K562 (cell line): ENCODE data around the gene MYLK3. TPM values are rescaled to one million over a fixed set of nuclear protein-coding genes. Genes with fewer than 3 reads are reported as not detected.
A peak's percentile ranks its signal among the peaks of the same experiment; 100 is the strongest.

Experiments used
- ATAC-seq: fragments of 200-7000 bp; cut with Tn5 transposase; 3 replicates; pipeline ENCODE4 v1.9.1; 2020; ENCODE audit warnings: moderate library complexity
- BruUV-seq: library from RNA; stranded (reverse); fragments of 400-500 nt; replicated peaks from 2 replicates; lab custom pipeline; 2021; lab: Mats Ljungman, UMichigan
- CTCF ChIA-PET: fragments of 300-600 bp; formaldehyde crosslinking; extraction: SDS; loops from one replicate; lab custom pipeline; 2021; ENCODE audit warnings: low intra/inter-chr PET ratio; lab: Yijun Ruan, JAX
- POLR2A ChIA-PET: fragments of 300-600, 350-650 bp; sonication (Branson Sonifier 250); formaldehyde crosslinking; extraction: SDS; loops from one replicate; lab custom pipeline; 2021; ENCODE audit warnings: antibody characterized with exemption, inconsistent platforms; lab: Yijun Ruan, JAX
- DNase-seq, 4 experiments: peaks; one replicate each; pipeline versions ENCODE4 v3.0.0 to v3.0.0-alpha.2; 2011 to 2018; ENCODE audit warnings: low spot score in 3 of 4, mixed read lengths in 3 of 4; ENCODE audit errors: extremely low read depth in 1 of 4
- FAIRE-seq: peaks from 2 replicates; lab custom pipeline; 2011; peaks lifted over from hg19 to GRCh38; lab: Jason Lieb, UNC
- H2AFZ ChIP-seq: 2 replicates; pipeline ENCODE4 v1.6.0; 2011; ENCODE audit warnings: low read depth, low read length, control low read depth, inconsistent platforms
- H3K27ac ChIP-seq: fragments of 200-600 bp; 3 replicates; pipeline ENCODE4 v1.8.0; 2011; ENCODE audit warnings: low read depth, mild to moderate bottlenecking, control low read depth, inconsistent platforms, low read length, moderate library complexity, mixed read lengths; ENCODE audit errors: extremely low read depth
- H3K27me3 ChIP-seq, 2 experiments: fragments of 300-600 bp in 1 of 2; 2 replicates in 1 of 2; 3 replicates in 1 of 2; pipeline versions ENCODE4 v1.6.0 to v1.8.0; 2011; ENCODE audit warnings: inconsistent platforms in 2 of 2, low read length in 2 of 2, mild to moderate bottlenecking in 1 of 2, mixed read lengths in 1 of 2, moderate library complexity in 1 of 2; ENCODE audit not compliant: control insufficient read depth in 2 of 2, insufficient read depth in 2 of 2
- H3K36me3 ChIP-seq: fragments of 300-600 bp; 3 replicates; pipeline ENCODE4 v1.8.0; 2011; ENCODE audit warnings: mild to moderate bottlenecking, low read length, inconsistent platforms; ENCODE audit not compliant: control insufficient read depth, insufficient read depth
- H3K4me1 ChIP-seq, 2 experiments: fragments of 200-600 bp in 1 of 2; replicated peaks in 1 of 2; 2 replicates in 1 of 2; 3 replicates in 1 of 2; pipeline versions ENCODE4 v1.5.1 to v1.8.0; 2011; ENCODE audit warnings: inconsistent platforms in 2 of 2, low read length in 2 of 2, mild to moderate bottlenecking in 1 of 2, mixed read lengths in 1 of 2, moderate library complexity in 1 of 2; ENCODE audit not compliant: control insufficient read depth in 2 of 2, insufficient read depth in 2 of 2
- H3K4me2 ChIP-seq: 2 replicates; pipeline ENCODE4 v1.6.1; 2011; ENCODE audit warnings: low read length, control low read depth, inconsistent platforms, mixed read lengths; ENCODE audit not compliant: insufficient read depth
- H3K4me3 ChIP-seq: fragments of 200-600 bp; sonication (generic), shearing (Covaris generic); 2 replicates; pipeline ENCODE4 v1.5.1; 2016; ENCODE audit warnings: control low read depth, inconsistent platforms
- H3K79me2 ChIP-seq: fragments of 200-600 bp; 3 replicates; pipeline ENCODE4 v1.8.0; 2011; ENCODE audit warnings: low read length, inconsistent platforms; ENCODE audit not compliant: control insufficient read depth, insufficient read depth
- H3K9ac ChIP-seq, 2 experiments: 2 replicates each; pipeline versions ENCODE4 v1.6.0 to v1.6.1; 2011; ENCODE audit warnings: low read depth in 2 of 2, low read length in 2 of 2, control low read depth in 1 of 2, inconsistent platforms in 1 of 2, mild to moderate bottlenecking in 1 of 2, mixed read lengths in 1 of 2; ENCODE audit not compliant: insufficient read depth in 1 of 2
- H3K9me1 ChIP-seq: one replicate; pipeline ENCODE4 v1.6.0; 2011; ENCODE audit warnings: inconsistent platforms, mild to moderate bottlenecking, low read length, moderate library complexity; ENCODE audit not compliant: control insufficient read depth, insufficient read depth
- H3K9me3 ChIP-seq: replicated peaks from 2 replicates; pipeline ENCODE4 v1.5.1; 2011; ENCODE audit warnings: low read depth, low read length, inconsistent platforms; ENCODE audit not compliant: control insufficient read depth, insufficient read depth
- H4K20me1 ChIP-seq: replicated peaks from 2 replicates; pipeline ENCODE4 v1.6.1; 2011; ENCODE audit warnings: low read length, inconsistent platforms, mixed read lengths; ENCODE audit not compliant: control insufficient read depth, insufficient read depth
- ATF1 ChIP-seq, 2 experiments: fragments of 450-650 bp in 1 of 2; IDR thresholded peaks; 2 replicates each; pipeline ENCODE4 v1.6.1; 2016; ENCODE audit warnings: missing compliant biosample characterization in 1 of 2, missing genetic modification characterization in 1 of 2
- C11orf30 ChIP-seq: fragments of 450-650 bp; IDR thresholded peaks from 2 replicates; pipeline ENCODE4 v1.6.1; 2016; ENCODE audit warnings: low read depth, mild to moderate bottlenecking
- CHD2 ChIP-seq: IDR thresholded peaks from 2 replicates; pipeline ENCODE4 v1.6.1; 2011; ENCODE audit warnings: low read depth, low read length
- KLF1 ChIP-seq: fragments of 450-650 bp; IDR thresholded peaks from 2 replicates; pipeline ENCODE4 v1.6.1; 2016; ENCODE audit warnings: missing genetic modification characterization, missing compliant biosample characterization
- OTX1 ChIP-seq: fragments of 450-650 bp; formaldehyde crosslinking; IDR thresholded peaks from 2 replicates; pipeline ENCODE4 v1.4.0; 2022; ENCODE audit warnings: mild to moderate bottlenecking
- TEAD1 ChIP-seq, 2 experiments: fragments of 450-650 bp in 1 of 2; sonication (generic) in 1 of 2; formaldehyde crosslinking; IDR thresholded peaks; 2 replicates each; pipeline versions ENCODE4 v1.4.0 to v1.8.0; 2020 to 2022; ENCODE audit warnings: mild to moderate bottlenecking in 2 of 2, missing genetic modification reagents in 1 of 2
- WGBS: fragments of 100-300 bp; shearing (Covaris generic); methylation state at CpG from one replicate; pipeline ENCODE4 v1.1.6; 2016; ENCODE audit warnings: low coverage, mixed read lengths; ENCODE audit not compliant: insufficient coverage; ENCODE audit errors: missing lambda C conversion rate; 5-methylcytosine and 5-hydroxymethylcytosine counted together
- in situ Hi-C: fragments of 300-500 bp; cut with MboI; formaldehyde crosslinking; loops from 4 replicates; pipeline ENCODE4 v1.15.0; 2018; ENCODE audit warnings: inconsistent platforms, mixed read lengths
- intact Hi-C: fragments of 100-400 bp; cut with micrococcal nuclease; formaldehyde crosslinking; loops from 2 replicates; pipeline ENCODE4 v1.14.2; 2022
- polyA plus RNA-seq, 8 experiments: library from polyadenylated mRNA; depleted of rRNA in 4 of 8; stranded (reverse) in 5 of 8; unstranded in 3 of 8; fragments of >200 nt; fragmentation: Nextera tagmentation in 2 of 8; fragmentation: Illumina TruSeq in 1 of 8; extraction: Ambion mirVana in 2 of 8; extraction: Trizol in 1 of 8; gene quantifications; 2 replicates each; pipeline versions ENCODE4 v1.2.1 to v1.2.3, GENCODE V29; 2011 to 2014; ENCODE audit warnings: inconsistent platforms in 1 of 8, missing spikeins in 1 of 8
- total RNA-seq, 7 experiments: library from RNA; depleted of rRNA in 6 of 7; stranded (reverse); fragments of >200 nt in 6 of 7; fragmentation: Illumina TruSeq in 2 of 7; extraction: Trizol in 2 of 7; gene quantifications; 2 replicates each; pipeline versions ENCODE4 v1.2.1 to v1.2.3, GENCODE V29; 2011 to 2021; ENCODE audit warnings: low replicate concordance in 1 of 7
- TF ChIP-seq, protein P1 (sequence below): fragments of 450-650 bp; formaldehyde crosslinking; conservative IDR thresholded peaks from 2 replicates; pipeline ENCODE4 v1.4.0; 2022; ENCODE audit warnings: mild to moderate bottlenecking, missing genetic modification characterization

Gene MYLK3
- total and polyA plus RNA-seq, 9 of the 15 experiments (the other 6 are each of a cell fraction or from before 2014, with no cell fraction given): 0.69 to 10.7 (median 4.7) TPM

DNA sequence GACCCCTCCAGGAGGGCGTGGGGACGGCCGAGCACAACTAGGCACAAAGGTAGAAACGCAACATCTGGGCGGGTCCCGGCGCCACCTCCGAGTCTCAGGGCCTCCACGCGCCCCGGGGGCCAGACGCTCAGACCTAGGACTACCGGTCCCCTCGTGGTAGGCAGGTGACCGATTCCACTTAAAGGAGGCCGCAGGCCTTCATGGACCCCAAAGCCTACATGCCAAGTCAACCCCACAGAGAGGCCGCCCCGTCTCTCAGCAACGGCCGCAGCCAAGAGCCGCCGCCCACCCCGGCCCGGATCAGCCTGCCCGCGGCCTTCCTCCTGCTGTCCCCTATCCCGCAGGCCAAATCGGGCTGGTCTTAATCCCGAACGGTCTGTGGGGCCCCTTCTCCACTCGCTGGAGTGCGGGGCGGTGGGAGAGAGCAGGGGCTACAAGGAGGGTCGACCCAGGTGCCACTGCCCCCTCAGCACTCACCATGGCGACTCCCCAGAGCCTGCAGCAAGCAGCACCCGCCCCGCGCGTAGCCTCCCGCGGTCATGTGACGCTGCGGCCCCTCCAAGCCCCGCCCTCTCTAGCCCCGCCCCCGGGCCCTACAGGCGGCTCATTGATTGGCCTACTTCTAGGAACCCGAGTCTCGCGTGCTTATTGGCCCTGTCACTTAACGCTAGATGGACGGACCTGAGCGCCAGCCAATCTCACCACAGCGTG lies 59.3 kb downstream of the MYLK3 start, which contains the start of gene VPS35:
TSS of gene VPS35 (minus strand) at position 525 of the 711 bp plus-strand sequence. CDS start at position 480, 45 bp downstream.
- Histone ChIP-seq H3K9me1 (no peaks in the 10 kb centered on the region), H3K27ac (peak within 1 kb of the TSS; percentile 98), H3K4me3 (peak within 1 kb of the TSS; percentile 76), H3K27me3 (no peaks in the 10 kb centered on the region), H3K9ac (peak within 1 kb of the TSS; percentile 85 to 97), H3K4me1 (peaks cover 6 to 19% of the 10 kb centered on the region in 2 experiments; a peak in 4 of 5 replicates), H3K79me2 (peaks cover 88% of the 10 kb centered on the region), H3K9me3 (no peaks in the 10 kb centered on the region), H4K20me1 (peaks cover 31% of the 10 kb centered on the region), H3K36me3 (peaks cover 29% of the 10 kb centered on the region; the same call in 2 of the 3 replicates), H3K4me2 (peak within 1 kb of the TSS; percentile 98), H2AFZ (peak within 1 kb of the TSS; percentile 98)
- ChIA-PET CTCF (interaction anchor here (1.3 kb wide), 1 partner anchor 16 kb away, joined by 3 read pairs; no protein-coding TSS in a partner anchor), POLR2A (interaction anchor here (0.8 to 1.9 kb wide), 3 partner anchors 9 to 12 kb away, joined by 3 to 9 read pairs (median 3); no protein-coding TSS in a partner anchor)
- FAIRE-seq: peak; percentile 95
- peak; percentile 93 to 99 (median 95) for DNase-seq
- WGBS: under 1% methylated on average over 53 of the region's 54 CpGs
- intact Hi-C loops (loop anchor here (1.0 to 5.0 kb wide), 2 partner anchors 59 to 143 kb away; partner anchors contain the start of genes C16orf87 and MYLK3), in situ Hi-C loops (loop anchor here (5.0 kb wide), 1 partner anchor 63 kb away; no protein-coding TSS in a partner anchor)
- BruUV-seq: no TSS peak
- ATAC-seq: peak; percentile 93
- peak; percentile 73 for TF ChIP-seq CHD2
- TF ChIP-seq OTX1: 0 out of 2 replicates have a peak, but pooled peaks have one; percentile 14
- TF ChIP-seq C11orf30: peak; percentile 65
- peak in 1 of 2 experiments; percentile 14; a peak in 1 of 4 replicates for TF ChIP-seq TEAD1 (CRISPR knock-in tag; IDR thresholded peaks at IDR 0.05)
- TF ChIP-seq ATF1 (CRISPR knock-in tag; IDR thresholded peaks at IDR 0.05): no peak
- peak; percentile 59; the same call in 1 of the 2 replicates for TF ChIP-seq ATF1 (tag; IDR thresholded peaks at IDR 0.05)
- peak; percentile 86 for TF ChIP-seq KLF1 (tag)
- TF ChIP-seq, protein P1, sequence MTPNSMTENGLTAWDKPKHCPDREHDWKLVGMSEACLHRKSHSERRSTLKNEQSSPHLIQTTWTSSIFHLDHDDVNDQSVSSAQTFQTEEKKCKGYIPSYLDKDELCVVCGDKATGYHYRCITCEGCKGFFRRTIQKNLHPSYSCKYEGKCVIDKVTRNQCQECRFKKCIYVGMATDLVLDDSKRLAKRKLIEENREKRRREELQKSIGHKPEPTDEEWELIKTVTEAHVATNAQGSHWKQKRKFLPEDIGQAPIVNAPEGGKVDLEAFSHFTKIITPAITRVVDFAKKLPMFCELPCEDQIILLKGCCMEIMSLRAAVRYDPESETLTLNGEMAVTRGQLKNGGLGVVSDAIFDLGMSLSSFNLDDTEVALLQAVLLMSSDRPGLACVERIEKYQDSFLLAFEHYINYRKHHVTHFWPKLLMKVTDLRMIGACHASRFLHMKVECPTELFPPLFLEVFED (CRISPR knock-in tag): 0 out of 2 replicates have a peak, but pooled peaks have one; percentile 54
